OCI-LY3 (cell line): ENCODE results near the gene HIPK2.

Experiments
- EZH2phosphoT487 ChIP-seq: fragments of 200-600 bp; shearing (Covaris generic); IDR thresholded peaks from 2 replicates; pipeline ENCODE4 v1.6.1; 2018; ENCODE audit warnings: antibody characterized with exemption, mixed run types, low read depth
- TF ChIP-seq, protein P1 (sequence below): fragments of 200-600, 300-600 bp; sonication (generic); IDR thresholded peaks from 2 replicates; pipeline ENCODE4 v1.5.1; 2014; ENCODE audit warnings: antibody characterized with exemption, low read length, low read depth

DNA sequence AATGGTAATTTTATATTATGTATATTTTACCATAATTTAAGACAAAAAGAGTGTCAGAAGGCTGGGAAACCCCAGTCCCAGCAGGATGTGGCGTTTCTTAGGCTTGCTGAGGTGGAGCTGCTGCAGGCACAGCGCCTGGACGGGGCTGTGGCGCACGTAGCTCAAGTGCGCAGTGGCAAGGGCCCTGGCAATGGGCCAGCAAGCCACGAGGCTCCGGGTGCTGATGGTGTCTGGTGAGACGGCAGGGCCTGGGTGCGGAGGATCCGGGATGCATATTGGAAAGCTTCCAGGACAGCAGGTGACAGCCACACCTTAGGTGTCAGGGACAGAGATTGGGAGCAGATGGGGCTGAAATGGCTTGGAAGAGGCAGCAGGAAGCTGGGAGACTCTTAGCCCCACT, 217.1 kb downstream of the HIPK2 start:
- TF ChIP-seq, protein P1, sequence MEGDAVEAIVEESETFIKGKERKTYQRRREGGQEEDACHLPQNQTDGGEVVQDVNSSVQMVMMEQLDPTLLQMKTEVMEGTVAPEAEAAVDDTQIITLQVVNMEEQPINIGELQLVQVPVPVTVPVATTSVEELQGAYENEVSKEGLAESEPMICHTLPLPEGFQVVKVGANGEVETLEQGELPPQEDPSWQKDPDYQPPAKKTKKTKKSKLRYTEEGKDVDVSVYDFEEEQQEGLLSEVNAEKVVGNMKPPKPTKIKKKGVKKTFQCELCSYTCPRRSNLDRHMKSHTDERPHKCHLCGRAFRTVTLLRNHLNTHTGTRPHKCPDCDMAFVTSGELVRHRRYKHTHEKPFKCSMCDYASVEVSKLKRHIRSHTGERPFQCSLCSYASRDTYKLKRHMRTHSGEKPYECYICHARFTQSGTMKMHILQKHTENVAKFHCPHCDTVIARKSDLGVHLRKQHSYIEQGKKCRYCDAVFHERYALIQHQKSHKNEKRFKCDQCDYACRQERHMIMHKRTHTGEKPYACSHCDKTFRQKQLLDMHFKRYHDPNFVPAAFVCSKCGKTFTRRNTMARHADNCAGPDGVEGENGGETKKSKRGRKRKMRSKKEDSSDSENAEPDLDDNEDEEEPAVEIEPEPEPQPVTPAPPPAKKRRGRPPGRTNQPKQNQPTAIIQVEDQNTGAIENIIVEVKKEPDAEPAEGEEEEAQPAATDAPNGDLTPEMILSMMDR = no peak
- TF ChIP-seq EZH2phosphoT487 = no peak
